ENCODE measurements around the gene PPP1R1B.

PPP1R1B gene

DNA sequence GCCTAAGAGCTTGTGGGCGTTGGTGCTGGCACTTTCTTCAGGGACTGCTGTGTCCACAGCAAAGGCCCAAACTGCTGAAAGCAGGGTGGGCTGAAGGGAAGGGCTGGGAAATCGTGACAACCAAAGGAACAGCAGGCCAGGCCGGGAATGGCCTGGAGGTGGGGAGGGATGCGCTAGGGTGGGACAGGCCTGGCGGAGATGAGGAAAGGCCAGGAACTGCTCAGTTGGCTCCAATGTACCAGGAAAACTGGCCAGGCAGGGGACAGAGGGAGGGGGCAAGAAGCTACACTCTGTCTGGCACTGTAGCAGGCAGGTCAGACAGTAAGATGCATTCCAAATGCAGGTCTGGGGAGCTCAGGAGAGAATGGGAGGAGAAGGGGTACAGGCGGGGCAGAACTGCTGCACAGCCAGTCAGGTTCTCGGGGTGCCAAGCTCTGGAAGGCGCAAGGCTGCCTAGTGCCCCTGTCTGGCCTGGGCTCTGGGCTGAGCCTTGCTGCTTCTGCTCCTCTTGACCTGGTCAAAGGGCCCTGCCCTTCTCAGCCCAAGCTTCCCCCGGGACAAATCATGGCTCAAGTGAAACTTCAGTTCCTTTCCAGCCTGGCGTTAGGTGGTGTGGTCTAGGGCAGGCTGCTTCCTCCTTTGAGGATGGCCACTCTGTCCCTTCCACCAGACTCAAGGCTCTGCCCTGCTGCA is 48.8 kb downstream of the PPP1R1B start:
- H3K36me3 ChIP-seq (ENCODE audit: control insufficient read depth, insufficient read depth, low read length) = no peaks in the 10 kb centered on the region
- H3K27ac ChIP-seq (ENCODE audit: low read depth, low read length) = no peak overlapping the region
- no peak overlapping the region for H3K9ac ChIP-seq (ENCODE audit: low read length)
- H3K27me3 ChIP-seq (ENCODE audit: control insufficient read depth, insufficient read depth, low read length) = peaks cover 10% of the 10 kb centered on the region
- H3K4me1 ChIP-seq (ENCODE audit: control insufficient read depth, insufficient read depth, low read length) = no peaks in the 10 kb centered on the region
- H3K4me3 ChIP-seq (ENCODE audit: low read length) = no peak overlapping the region

DNA sequence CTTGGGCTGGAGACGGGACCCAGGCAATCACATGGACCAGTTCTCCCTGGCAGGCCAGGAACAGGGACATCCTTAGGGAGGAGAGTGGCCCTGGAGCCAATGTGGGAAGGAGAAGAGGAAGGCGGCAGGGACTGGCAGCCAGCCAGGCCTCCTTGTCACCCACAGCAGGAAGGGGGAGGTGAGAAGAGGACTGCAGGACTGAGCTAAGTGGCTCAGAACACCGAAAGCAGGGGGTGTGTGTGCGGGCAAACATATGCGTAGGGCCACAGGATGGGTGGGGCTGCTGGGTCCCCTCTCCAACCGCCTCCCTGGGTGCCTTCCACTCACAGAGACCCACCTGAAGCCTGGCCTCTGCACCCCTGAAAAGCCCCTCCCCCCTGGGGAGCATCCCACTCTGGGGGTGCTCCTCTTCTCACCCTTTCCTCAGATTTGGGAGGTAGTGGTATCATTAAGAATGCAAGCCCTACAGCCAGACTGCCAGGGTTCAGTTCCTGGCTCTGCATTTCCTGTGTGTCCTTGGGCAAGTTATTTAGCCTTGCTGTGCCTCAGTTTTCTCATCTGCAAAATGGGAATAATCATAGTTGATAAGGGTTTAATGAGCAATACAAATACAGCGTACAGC is 49.6 kb downstream of the PPP1R1B start:
- no peak overlapping the region for H3K4me3 ChIP-seq (ENCODE audit: low read length)
- H3K27ac ChIP-seq (ENCODE audit: low read depth, low read length) = no peak overlapping the region
- H3K27me3 ChIP-seq (ENCODE audit: control insufficient read depth, insufficient read depth, low read length) = peaks cover 3% of the 10 kb centered on the region
- H3K4me1 ChIP-seq (ENCODE audit: control insufficient read depth, insufficient read depth, low read length) = no peaks in the 10 kb centered on the region
- peaks cover 2% of the 10 kb centered on the region for H3K36me3 ChIP-seq (ENCODE audit: control insufficient read depth, insufficient read depth, low read length)
- H3K9ac ChIP-seq (ENCODE audit: low read length) = no peak overlapping the region

DNA sequence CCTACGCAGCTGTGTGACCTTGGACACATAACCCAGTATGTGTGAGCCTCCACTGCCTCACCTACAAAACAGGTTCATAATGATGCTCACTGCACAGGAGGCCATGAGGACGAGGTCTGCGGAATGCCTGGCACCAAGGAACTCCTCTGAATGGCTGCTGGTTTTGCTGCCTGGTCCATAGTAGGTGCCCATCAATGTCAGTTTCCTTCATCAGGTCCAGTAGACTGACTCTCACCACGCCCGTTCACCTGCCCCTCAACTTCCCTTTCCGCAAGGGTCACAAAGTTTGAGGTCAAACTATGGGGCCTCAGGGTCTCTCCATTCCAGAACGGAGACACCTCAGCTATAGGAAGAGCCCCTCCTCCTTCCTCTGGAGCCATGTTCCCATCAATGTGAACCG is 50.3 kb downstream of the PPP1R1B start:
- Histone ChIP-seq H3K9ac (ENCODE audit: low read length) (no peak overlapping the region), H3K27ac (ENCODE audit: low read depth, low read length) (no peak overlapping the region), H3K4me3 (ENCODE audit: low read length) (no peak overlapping the region), H3K36me3 (ENCODE audit: control insufficient read depth, insufficient read depth, low read length) (peaks cover 2% of the 10 kb centered on the region), H3K27me3 (ENCODE audit: control insufficient read depth, insufficient read depth, low read length) (no peaks in the 10 kb centered on the region), H3K4me1 (ENCODE audit: control insufficient read depth, insufficient read depth, low read length) (no peaks in the 10 kb centered on the region)

DNA sequence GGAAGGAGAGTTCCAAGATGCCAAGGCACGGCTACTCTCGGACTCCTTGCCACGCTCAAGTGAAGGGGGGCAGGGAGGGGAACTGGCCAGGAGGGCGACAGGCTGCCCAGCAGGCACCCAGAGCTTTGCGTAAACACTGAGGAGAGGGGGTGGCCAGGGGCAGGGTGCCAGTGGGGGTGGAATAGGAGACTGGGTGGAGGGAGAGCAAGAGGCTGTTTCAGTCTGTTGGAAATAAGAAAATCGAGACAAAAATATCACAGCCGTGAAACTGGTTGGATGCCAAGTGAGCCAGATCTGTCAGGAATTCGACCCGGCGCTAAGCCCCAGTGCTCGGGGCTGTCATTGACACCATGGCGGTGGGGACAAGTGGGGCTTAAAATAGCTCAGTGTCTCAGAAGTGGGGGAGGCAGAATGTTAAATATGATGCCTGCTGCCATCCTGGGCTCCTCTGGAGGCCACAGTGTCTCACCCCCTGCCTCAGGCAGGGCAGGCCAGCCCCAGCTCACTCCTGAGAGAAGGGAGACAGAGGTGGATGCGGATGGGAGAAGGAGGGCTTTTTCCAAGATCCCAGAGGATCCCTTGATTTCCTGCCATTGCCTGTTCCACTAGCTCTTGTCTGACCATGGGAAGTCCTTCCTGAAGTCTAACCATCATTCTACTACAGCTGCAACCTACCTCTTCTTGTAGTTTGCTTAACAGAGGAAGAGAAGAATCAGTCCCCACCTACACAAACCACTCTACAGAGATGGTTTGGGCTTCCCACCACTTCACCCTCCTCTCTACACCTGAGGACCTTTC is 51.0 kb downstream of the PPP1R1B start:
- Histone ChIP-seq H3K4me3 (ENCODE audit: low read length) (no peak overlapping the region), H3K4me1 (ENCODE audit: control insufficient read depth, insufficient read depth, low read length) (no peaks in the 10 kb centered on the region), H3K9ac (ENCODE audit: low read length) (no peak overlapping the region), H3K27ac (ENCODE audit: low read depth, low read length) (no peak overlapping the region), H3K27me3 (ENCODE audit: control insufficient read depth, insufficient read depth, low read length) (no peaks in the 10 kb centered on the region), H3K36me3 (ENCODE audit: control insufficient read depth, insufficient read depth, low read length) (peaks cover 2% of the 10 kb centered on the region)

DNA sequence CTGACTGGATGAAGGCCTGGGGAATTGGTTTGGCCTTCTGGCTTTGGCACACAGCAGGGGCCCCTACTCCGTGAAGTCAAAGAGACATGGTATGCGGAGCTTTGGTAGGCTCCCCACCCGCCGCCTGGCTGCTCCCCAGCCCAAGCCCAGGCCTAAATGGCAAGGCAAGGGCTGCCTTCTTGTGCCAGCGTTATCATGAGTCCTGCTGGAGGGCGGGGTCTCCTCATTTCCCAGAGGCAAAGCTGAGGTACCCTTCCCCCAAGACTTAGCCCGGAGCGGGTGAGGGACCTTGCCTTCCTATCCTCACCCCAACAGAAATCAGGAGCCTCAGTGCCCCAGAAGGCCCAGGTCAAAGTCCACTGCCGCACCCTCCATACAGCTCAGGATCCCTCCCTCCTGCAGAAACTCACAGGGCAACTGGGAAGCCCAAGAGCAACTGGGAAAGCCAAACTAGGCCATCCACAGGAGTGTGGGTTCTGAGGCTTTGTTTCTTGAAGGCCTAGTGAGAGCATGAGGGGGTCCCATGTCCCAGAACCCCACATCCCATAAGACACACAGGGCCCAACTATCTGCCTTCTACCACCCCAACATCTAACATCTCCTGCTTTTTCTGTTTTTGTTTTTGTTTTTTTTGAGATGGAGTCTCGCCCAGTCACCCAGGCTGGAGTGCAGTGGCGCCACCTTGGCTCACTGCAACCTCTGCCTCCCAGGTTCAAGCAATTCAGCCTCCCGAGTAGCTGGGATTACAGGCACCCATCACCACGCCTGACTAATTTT is 51.8 kb downstream of the PPP1R1B start:
- no peak overlapping the region for H3K9ac ChIP-seq (ENCODE audit: low read length)
- no peaks in the 10 kb centered on the region for H3K27me3 ChIP-seq (ENCODE audit: control insufficient read depth, insufficient read depth, low read length)
- no peaks in the 10 kb centered on the region for H3K4me1 ChIP-seq (ENCODE audit: control insufficient read depth, insufficient read depth, low read length)
- no peak overlapping the region for H3K27ac ChIP-seq (ENCODE audit: low read depth, low read length)
- H3K4me3 ChIP-seq (ENCODE audit: low read length) = no peak overlapping the region
- H3K36me3 ChIP-seq (ENCODE audit: control insufficient read depth, insufficient read depth, low read length) = peaks cover 2% of the 10 kb centered on the region

DNA sequence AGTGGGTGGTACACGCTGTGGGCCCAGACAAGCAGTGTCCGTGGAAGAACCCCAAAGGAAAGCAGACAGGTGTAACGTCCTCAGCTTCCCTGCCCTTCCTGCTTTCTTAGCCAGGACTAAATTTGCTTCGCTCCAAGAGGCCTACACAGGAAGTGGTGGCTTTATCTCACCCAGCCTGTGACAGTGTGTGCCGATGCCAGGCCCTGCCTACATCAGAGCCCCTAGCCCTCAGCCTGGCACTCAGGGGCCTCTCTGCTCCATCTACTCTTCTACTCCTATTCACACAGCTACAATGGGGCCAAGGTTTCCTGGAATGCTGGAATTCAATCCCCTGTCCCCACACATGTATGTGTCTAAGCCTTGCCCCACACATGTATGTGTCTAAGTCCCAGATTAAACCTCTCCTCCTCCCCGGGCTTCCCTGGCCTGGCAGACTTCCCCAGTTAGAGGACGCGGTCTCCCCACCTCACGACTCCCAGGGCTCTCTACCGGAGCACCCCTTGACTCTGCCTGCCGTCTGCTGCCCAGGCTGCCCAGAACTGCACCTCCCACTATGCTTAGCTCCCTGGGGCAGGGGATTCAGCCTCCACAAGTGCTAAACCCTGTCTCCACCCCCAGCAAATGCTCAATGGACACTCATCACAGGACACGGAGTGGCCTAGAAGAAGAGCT is 52.9 kb downstream of the PPP1R1B start:
- peaks cover 2% of the 10 kb centered on the region for H3K36me3 ChIP-seq (ENCODE audit: control insufficient read depth, insufficient read depth, low read length)

DNA sequence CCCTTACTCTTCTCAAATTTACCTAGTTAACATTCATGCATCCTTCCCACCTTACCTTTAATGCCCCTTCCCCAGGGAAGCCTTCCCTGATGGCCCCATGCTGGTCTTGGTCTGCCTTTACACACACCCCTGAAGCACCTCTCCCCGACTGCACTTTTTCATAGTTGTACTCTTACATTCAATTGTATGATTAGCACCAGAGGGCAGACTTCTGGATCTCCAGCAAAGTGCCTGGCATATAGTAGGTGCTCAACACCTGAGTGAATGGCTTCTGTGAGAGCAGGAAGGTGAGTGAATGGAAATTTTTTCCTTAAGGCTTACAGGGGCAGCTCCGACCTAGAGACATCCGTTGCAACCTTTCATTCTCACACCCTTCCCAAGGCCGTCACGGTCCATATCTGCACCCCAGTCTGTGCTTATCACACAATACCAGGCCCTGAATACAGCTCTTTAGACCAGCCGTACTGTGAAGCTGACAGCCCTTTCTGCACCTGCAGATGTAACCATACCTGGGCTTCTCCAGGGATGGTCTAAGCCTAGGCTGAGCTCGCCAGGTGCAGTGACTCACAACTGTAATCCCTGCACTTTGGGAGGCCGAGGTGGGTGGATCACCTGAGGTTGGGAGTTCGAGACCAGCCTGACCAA is 56.7 kb downstream of the PPP1R1B start:
- H3K27ac ChIP-seq (ENCODE audit: low read depth, low read length) = no peak overlapping the region
- H3K4me1 ChIP-seq (ENCODE audit: control insufficient read depth, insufficient read depth, low read length) = peaks cover 3% of the 10 kb centered on the region
- H3K36me3 ChIP-seq (ENCODE audit: control insufficient read depth, insufficient read depth, low read length) = peaks cover 2% of the 10 kb centered on the region
- no peak overlapping the region for H3K4me3 ChIP-seq (ENCODE audit: low read length)
- H3K9ac ChIP-seq (ENCODE audit: low read length) = no peak overlapping the region
- no peaks in the 10 kb centered on the region for H3K27me3 ChIP-seq (ENCODE audit: control insufficient read depth, insufficient read depth, low read length)

More for the DNA sequence above, 52.9 kb downstream of the PPP1R1B start:
- Histone ChIP-seq H3K27ac (ENCODE audit: low read depth, low read length) (no peak overlapping the region), H3K27me3 (ENCODE audit: control insufficient read depth, insufficient read depth, low read length) (no peaks in the 10 kb centered on the region), H3K4me1 (ENCODE audit: control insufficient read depth, insufficient read depth, low read length) (no peaks in the 10 kb centered on the region), H3K4me3 (ENCODE audit: low read length) (no peak overlapping the region), H3K9ac (ENCODE audit: low read length) (no peak overlapping the region)

DNA sequence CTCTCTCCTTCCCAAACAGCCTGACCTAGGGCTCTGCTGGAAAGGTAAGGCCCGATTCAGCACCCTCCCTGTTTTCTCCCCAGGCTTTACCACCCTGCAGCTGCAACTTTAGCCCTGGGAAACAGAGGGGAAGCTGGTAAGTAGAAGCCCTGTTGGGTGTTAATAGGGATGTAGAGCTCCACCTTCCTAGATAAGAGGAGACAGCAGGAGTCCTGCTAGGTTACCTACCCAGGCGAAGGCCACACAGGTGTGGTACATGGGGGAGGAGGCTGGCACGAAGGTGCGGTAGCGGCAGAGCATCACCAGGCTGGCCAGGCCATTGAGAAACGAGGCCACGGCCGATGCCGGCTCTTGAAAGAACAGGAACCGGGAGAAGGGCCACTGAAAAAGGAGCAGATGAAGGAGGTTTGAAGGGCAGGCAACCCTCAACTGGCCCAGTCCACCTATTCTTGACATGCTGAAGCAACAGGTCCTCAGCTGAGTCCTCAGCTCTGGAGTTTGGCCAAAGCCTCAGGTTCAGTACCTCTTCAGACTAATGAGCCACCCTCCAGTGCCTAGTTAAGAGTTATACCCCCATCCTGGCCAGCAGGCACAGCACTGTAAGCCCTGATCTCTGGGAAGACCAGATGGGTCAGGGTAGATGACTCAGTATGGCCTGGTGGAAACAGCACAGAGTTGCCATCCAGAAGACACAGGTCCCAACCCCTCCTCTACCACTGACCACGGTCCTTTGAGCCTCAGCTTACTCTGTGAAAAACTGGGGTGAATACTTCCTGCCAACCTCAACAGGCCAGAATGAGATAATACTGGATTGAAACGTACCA is 57.8 kb downstream of the PPP1R1B start:
- peaks cover 2% of the 10 kb centered on the region for H3K36me3 ChIP-seq (ENCODE audit: control insufficient read depth, insufficient read depth, low read length)
- H3K4me1 ChIP-seq (ENCODE audit: control insufficient read depth, insufficient read depth, low read length) = peaks cover 8% of the 10 kb centered on the region
- no peak overlapping the region for H3K4me3 ChIP-seq (ENCODE audit: low read length)
- H3K27ac ChIP-seq (ENCODE audit: low read depth, low read length) = no peak overlapping the region
- no peaks in the 10 kb centered on the region for H3K27me3 ChIP-seq (ENCODE audit: control insufficient read depth, insufficient read depth, low read length)
- H3K9ac ChIP-seq (ENCODE audit: low read length) = no peak overlapping the region
